GM19328 (cell line): ENCODE measurements around the gene RNF17.

Source experiments
- ATAC-seq: cut with Tn5 transposase; IDR thresholded peaks from one replicate; pipeline ENCODE4 v1.9.1; 2021; ENCODE audit warnings: mild to moderate bottlenecking, moderate library complexity; ENCODE audit not compliant: unreplicated experiment

Gene RNF17

DNA sequence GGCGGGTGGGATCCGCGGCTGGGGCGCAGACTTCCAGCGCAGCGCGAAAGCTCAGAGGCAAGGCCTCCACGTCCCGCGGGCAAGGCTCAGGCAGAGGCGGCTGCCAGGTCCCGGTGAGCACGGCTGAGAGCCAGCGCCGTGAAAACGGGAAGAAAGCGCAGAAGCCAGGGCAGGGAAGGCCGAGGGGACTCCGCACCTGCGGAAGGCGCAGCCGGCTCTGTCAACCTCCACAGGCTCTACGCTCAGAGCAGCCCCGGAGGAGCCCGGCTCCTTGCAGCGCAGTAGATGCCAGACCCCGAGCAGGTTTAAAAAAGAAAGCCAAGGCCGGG lies 131.0 kb downstream of the RNF17 start:
- ATAC-seq: no peak

DNA sequence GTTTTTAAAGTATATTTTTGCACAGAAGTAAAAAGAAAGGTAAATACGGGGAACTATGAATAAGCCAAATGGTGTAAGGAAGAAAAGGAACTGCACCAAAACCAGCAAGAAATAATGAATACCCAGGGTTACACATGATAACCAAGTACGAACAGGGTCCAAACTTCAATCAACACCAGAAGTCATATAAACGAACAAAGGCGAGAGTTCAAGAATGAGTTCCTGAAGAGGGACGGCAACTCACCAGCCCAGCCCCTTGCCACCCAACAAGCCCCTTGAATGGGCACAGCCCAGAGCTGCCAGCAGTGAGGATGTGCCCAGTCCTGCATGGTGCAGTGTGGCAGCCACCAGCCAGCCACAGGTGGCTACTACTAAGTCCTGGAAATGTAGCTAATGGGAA lies 132.1 kb downstream of the RNF17 start:
- ATAC-seq: no peak

DNA sequence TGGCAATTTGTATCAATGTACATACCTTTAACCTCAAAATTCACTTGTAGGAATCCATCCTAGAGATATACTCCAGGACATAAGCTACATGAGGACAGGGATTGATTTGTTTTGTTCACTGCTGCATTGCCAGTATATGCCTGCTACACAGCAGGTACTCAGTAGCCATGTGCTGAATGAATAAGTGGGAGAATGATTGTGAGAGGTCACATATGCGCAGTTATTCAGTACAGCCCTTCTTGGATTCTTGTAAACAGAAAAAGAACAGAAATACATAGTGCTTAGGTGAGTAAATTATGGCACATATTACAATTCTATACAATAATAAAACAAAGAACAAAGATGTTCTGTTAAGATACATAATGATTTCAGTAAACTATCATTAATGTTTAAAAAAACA lies 133.3 kb downstream of the RNF17 start:
- ATAC-seq: no peak

DNA sequence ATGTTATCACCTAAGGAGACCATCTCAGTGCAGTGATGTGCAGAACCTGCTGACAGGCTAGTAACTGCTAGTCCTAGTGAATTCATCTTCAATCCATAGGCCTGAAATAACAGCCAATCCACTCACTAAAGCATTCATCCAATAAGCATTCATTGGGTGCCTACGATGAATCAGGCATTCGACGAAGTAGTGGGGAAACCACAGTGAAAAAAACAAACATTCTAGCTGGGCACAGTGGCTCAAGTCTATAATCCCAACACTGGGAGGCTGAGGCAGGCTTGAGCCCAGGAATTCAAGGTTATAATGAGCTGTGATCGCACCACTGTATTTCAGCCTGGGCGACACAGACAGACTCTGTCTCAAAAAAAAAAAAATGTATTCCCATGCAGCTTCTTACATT lies 135.6 kb downstream of the RNF17 start:
- no peak for ATAC-seq

DNA sequence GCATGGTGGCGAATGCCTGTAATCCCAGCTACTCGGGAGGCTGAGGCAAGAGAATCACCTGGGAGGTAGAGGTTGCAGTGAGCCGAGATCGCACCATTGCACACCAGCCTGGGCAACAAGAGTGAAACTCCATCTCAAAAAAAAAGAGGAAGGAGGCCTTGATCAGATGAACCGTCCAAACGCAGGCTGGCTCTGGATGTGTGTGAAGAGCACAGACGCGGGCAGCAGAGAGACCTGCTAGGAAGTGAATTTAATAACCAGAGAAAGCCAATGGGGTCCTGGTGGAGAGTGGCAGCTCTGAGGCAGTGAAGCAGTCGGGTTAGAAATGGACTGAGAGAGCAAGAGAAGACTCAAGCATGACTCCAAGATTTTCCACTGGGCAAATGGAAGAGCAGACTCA lies 136.5 kb downstream of the RNF17 start:
- no peak for ATAC-seq

DNA sequence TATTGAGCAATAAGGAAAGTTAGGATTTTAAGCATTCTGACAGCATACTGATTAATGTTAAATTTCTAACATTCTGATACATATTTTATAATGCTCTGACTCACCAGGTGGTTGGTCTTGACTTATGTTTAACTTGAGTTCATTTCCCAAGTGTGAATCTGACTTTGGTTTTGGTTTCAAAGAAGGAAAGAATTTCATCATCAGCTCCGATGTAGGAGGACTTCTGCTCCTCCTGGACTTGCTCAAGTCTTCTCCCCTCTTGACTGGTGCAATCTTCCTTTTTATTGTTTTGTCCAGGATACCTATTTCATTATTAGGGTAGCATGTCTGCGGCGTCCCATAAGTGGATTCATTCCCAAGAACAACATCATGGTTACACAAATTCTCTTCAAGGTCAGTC lies 141.3 kb downstream of the RNF17 start:
- ATAC-seq: no peak

DNA sequence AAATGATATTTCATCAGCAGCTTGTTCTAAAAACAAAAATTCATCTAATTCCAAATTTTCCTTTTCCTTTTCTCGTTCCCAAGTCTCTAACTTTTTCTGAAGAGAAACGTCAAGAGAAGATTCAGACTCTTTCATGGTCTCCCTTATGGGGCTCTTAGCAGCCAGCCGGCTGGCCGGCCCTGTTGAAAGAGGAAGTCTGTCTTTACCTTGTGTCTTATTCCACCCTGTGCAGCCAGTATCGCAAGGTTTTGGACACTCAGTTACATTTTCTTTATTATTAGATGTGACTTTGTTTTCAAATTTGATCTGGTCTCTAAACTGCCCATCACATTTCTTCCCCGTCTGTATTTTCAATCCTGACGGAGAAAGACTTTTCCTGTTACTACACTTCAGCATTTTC lies 142.3 kb downstream of the RNF17 start:
- no peak for ATAC-seq

DNA sequence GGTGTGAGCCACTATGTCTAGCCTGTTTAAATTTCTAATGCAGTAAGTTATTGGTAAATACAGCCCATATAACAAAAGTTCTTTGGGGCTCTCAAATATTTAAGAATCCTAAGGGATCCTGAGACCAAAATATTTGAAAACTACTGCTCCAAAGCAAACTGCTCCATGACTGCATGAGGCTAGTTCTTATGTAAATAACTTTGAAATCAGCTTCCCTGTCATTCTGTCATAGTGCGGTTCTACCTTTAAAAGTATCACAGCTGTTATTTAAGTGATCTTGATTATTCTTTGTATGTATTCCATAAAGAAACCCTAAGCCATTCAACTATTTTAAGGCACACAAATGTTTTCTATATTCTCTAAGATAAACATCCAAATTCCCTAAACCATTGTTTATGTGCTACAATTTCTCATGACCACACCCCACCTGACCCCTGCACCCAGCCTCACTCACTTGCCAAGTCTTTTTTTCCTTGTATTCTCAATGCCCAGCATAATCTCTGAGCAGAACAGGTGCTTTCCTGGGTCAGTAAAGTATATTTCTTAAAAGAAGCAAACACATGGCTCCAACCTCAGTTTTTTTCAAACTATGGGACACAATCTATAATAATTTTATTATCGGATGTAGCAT lies 146.6 kb downstream of the RNF17 start:
- ATAC-seq: no peak

DNA sequence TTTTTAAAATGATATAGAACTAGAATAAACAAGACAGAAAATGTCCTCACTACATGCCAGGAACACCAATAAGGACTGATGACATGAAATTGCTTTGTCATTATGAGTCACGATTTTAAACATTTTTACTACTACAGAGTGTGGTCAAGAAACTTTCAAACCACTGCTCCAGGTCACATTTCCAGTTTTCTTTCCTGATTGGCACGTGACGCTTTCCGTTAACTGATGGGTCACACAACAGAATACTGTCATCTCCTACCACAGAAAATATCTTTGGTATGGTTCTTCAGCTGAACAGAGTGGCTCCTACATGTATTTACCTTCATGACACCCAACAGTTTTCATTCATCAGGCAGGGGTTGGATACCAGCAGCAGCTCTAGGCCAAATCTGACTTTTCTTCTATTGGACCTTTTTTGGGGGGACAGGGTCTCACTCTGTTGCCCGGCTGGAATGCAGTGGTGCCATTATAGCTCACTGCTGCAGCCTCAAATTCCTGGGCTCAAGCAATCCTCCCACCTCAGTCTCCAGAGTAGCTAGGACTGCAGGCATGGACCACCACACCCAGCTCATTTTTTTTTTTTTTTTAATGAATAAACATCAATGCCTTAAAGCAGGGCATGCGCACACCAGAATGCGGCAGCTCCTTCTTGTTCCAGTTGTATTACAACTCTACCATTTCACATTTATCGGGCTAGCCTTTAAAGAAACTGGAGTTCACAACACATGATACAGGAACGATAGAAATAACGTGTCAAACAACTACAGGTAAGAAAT lies 147.4 kb downstream of the RNF17 start:
- ATAC-seq: no peak

DNA sequence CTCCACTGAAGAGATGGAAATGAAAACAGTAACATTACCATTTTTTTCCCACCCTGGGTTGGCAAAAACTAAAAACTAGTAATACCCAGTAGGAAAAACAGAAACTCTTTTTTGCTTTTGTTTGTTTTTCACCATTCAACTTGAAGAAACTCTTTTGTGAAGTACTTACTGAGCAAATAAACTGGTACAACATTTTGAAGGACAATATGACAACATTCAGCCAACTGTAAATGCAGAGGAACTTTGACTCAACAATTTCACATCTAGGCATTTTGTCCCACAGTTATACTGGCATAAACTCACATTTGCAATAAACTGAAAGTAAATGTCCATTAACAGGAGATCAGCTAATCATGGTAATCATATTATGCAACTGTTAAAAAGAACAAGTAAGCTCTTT lies 152.5 kb downstream of the RNF17 start:
- ATAC-seq: no peak

DNA sequence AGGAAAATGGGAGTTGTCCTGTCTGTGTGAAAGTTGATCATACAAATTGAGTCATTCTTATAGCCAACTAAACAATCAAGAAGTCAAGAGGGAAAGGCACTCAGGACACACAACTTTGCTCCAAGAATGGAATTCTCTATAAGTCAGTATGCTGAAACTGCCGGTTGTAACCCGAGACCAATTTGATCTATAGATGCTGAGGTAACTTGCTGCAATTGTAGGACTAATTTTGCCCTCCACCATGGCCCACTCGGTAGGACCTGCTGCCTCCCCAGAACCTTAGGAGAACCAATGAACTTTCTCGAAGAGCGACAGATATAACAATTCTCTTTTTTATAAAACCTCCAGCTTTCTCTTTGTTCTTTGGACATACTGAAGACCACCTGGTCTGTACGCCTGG lies 157.0 kb downstream of the RNF17 start:
- no peak for ATAC-seq

DNA sequence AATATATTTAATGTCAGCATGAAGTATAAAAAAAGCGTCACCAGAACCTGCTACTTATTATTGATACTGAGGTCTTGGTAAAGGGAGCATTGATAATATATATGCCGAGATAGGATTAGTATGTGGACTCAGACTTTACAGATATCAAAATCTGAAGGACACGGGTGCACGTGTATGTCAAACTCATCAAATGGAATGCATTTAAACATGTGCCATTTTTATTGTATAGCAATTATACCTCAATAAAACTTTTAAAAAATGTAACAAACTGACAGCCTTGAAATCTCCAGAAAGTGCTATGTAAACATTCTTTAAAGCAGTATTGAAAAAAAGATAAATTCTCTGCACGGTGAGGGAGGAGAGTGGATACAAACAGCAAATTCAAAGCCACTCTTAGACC lies 157.9 kb downstream of the RNF17 start:
- no peak for ATAC-seq

DNA sequence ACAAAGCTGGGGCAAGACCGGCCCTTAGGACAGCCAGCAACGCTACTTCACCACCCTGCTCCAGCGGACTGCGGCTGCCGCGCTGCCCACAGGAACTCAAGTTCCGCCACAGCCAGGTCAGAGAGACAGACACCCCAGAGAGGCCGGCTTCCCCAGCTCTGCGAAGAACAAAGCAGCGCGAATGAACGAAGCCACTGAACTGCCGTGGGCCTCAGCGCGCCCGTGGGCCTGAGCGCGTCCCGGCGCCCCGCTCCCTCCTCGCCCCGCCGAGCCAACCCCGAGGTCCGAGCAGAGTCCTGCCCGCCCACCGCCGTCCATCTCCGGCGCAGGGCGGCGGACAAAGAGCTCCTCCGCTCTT lies 158.4 kb downstream of the RNF17 start:
- ATAC-seq: peak; percentile 23

DNA sequence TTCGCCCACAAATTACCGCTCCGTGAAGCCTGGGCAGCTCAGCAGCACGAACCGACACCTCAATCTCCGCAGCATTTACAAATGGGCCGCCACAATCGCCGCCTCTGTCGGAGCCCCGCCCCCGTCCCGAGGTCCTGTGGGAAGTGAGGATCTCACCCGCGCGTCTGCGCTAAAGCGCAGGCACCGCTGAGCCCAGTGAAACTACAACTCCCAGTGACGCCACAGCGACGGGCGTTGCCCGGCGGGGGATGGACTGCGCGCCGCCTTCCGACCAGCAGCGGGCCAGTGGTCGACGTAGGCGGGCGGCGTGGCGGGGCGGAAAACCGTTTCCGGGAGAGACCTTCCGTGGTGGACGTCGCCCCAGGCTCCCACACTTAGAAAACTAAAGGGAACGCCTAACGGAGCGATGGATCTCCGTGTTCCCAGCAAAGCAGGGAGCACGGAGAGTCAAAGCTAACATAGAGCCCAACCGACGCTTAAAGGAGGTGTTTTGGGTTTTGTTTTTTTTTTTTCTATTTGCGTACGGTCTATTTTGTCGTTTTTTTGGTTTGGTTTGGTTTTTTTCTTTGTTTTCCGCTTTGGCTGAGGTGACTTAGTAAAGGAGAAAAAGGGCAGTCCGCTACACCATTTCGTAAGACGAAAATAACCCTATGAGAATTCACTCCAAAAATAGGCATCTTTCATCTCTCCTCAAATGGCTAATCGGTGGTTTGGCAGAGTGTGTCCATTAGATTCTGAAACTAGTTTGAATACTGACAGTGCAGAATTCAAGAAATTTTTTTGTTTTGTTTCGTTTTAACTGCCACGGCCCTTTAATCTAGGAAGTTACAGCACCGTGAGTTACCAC lies 159.0 kb downstream of the RNF17 start:
- peak; percentile 89 for ATAC-seq

DNA sequence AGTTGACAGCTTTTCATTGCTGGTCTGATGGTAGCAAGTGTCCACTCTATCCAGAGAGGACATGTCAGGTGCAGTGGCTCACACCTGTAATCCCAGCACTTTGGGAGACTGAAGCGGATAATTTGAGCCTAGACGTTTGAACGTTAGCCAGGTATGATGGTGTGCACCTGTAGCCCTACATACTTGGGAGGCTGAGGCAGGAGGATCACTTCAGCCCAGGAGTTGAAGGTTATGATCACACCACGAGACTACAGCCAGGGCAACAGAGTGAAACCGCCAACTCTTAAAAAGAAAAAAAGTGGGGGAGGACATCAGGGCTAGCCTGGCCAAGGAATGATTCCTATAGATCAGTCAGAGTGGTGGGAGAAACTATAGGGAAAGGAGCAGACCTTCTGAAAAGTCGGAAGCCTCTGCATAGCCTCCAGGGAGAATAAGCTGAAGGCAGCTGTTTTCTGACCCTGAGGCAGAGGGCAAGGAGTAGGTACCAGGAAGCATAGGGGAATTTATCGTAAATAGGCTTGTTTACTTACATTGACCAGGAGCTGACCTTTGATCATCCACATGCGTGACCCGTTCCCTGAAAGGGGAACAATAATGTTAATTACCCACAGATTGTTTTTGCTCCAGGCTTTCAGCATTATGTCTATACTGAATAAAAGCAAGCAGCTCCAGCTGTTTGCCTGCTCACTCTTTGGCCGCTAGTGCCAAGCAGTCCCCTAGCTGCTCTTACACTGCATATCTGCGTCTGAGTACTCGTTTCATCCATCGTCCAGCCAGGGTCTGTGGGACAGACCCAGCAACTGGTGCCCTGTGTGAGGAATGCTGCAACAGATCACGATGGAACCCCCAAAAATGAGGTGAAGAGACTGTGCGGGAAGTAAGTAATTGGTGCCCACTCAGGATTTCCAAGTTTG lies 161.6 kb downstream of the RNF17 start:
- ATAC-seq: no peak

DNA sequence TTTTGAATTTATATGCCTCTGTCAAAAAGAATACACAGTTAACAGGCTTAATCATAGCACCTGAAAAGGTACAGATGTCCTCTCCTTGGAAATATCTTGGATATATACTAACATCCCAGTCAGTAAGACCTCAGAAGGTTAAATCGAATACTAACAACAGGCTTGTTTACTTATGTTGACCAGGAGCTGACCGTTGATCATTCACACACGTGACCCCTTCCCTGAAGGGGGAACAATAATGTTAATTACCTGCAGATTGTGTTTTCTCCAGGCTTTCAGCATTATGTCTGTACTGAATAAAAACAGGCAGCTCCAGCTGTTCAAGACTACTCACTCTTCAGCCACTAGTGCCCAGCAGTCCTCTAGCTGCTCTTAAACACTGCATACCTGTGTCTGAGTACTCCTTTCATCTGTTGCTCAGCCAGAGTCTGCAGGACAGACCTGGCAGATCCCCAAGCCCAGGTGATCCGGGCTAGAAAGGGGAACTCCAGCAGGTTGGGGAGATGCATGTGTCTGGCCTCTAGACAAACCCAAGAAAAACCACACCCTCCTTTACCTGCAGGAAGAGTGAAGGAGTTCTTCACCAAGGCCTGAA lies 163.9 kb downstream of the RNF17 start:
- ATAC-seq: no peak

DNA sequence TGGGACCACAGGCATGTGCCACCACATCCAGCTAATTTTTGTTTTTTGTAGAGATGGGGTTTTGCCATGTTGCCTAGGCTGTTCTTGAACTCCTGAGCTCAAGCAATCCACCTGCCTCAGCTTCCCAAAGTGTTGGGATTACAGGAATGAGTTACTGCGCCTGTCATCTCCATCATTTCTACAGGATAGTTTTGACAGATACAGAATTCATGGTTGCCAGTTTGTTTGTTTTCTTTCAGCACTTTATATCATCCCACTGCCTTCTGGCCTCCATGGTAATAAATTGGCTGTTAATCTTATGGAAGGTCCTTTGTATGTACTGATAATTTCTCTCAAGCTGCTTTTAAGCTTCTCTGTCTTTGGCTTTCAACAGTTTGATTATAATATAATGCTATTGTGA lies 165.2 kb downstream of the RNF17 start:
- ATAC-seq: no peak
